Right atrium auricular region (tissue), 2 donors: ENCODE data around the gene EDIL3. TPM values are rescaled to one million over a fixed set of nuclear protein-coding genes. Genes with fewer than 3 reads are reported as not detected.

ENCODE experiments used
- DNase-seq: peaks from one replicate; pipeline ENCODE4 v3.0.0-alpha.2; 2019; ENCODE audit warnings: low spot score
- H3K27ac ChIP-seq, 2 donors: fragments of 200-600 bp; sonication (generic); 1 replicate in 1 of 2; 2 replicates in 1 of 2; pipeline ENCODE4 v1.5.1; 2016 to 2019
- H3K27me3 ChIP-seq, 2 donors: fragments of 200-600 bp; sonication (generic); one replicate each; pipeline versions ENCODE4 v1.5.1 to v1.6.0; 2017 to 2019
- H3K36me3 ChIP-seq: fragments of 200-600 bp; sonication (generic); one replicate; pipeline ENCODE4 v1.5.1; 2016
- H3K4me1 ChIP-seq, 2 donors: fragments of 200-600 bp; sonication (generic); one replicate each; pipeline versions ENCODE4 v1.5.1 to v1.6.0; 2017 to 2019
- H3K4me3 ChIP-seq, 2 donors: fragments of 200-600 bp; sonication (generic); 1 replicate in 1 of 2; 2 replicates in 1 of 2; pipeline ENCODE4 v1.5.1; 2017 to 2019; ENCODE audit warnings: mild to moderate bottlenecking in 1 of 2, moderate library complexity in 1 of 2
- H3K9me3 ChIP-seq, 2 donors: fragments of 200-600 bp; sonication (generic); one replicate each; pipeline ENCODE4 v1.5.1; 2019
- total RNA-seq, 2 donors: library from RNA; depleted of rRNA; stranded (reverse); fragments of >200 nt; gene quantifications; one replicate each; pipeline ENCODE4 v1.1.0, GENCODE V29; 2016
- TF ChIP-seq, protein P1 (sequence below), 2 donors: fragments of 200-600 bp; sonication (generic); IDR thresholded peaks; one replicate each; pipeline ENCODE4 v1.5.1; 2019; ENCODE audit warnings: antibody characterized with exemption in 2 of 2

EDIL3 gene
- total RNA-seq, 2 donors from 2014 or later: 9.0 to 10.8 TPM

DNA sequence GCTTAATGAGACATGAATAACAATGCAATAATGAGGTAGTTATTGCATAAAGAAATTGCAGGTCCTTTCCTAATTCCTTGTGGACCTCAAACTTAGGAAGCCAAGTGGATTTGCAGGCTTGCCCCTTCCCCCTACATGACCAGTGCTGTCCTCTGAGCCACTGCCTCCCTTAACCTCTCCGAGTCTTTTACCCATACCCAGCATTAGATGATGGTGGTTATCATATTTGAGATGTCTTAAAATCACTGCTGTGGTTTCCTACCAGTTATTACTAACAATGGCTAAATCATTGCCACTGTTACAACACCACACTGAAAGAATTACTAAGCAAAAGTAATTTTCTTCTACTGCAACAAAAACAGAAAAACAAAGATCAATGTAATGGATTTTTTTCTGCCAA, 170.8 kb downstream of the EDIL3 start:
- TF ChIP-seq, protein P1, sequence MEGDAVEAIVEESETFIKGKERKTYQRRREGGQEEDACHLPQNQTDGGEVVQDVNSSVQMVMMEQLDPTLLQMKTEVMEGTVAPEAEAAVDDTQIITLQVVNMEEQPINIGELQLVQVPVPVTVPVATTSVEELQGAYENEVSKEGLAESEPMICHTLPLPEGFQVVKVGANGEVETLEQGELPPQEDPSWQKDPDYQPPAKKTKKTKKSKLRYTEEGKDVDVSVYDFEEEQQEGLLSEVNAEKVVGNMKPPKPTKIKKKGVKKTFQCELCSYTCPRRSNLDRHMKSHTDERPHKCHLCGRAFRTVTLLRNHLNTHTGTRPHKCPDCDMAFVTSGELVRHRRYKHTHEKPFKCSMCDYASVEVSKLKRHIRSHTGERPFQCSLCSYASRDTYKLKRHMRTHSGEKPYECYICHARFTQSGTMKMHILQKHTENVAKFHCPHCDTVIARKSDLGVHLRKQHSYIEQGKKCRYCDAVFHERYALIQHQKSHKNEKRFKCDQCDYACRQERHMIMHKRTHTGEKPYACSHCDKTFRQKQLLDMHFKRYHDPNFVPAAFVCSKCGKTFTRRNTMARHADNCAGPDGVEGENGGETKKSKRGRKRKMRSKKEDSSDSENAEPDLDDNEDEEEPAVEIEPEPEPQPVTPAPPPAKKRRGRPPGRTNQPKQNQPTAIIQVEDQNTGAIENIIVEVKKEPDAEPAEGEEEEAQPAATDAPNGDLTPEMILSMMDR (IDR thresholded peaks at IDR 0.05): no peak
- no peak overlapping the region for H3K27ac ChIP-seq

DNA sequence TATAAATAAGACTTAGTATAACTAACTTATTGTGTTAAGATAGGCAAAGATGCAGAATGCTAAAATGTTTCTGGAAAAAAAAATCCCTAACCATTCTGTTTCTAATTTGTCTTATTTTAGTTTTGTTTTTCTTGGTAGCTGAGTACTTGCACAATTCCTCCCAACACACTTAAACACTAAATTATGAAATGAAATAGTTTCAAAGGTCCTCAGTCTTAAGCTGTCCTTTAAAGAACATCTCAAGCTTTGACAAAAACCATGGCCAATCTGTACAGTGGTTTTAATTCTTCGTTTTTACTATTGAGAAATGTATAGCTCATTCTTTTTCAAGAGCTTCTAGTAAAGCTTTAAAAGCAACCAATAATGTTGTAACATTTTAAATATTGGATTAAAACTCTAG, 171.5 kb downstream of the EDIL3 start:
- no peak overlapping the region for H3K27ac ChIP-seq
- TF ChIP-seq, protein P1 (IDR thresholded peaks at IDR 0.05): no peak

More for the DNA sequence above, 170.8 kb downstream of the EDIL3 start:
- Histone ChIP-seq H3K4me1 (no peaks in the 10 kb centered on the region), H3K9me3 (no peaks in the 10 kb centered on the region), H3K4me3 (no peak overlapping the region), H3K27me3 (no peaks in the 10 kb centered on the region), H3K36me3 (no peaks in the 10 kb centered on the region)
- no peak for DNase-seq

DNA sequence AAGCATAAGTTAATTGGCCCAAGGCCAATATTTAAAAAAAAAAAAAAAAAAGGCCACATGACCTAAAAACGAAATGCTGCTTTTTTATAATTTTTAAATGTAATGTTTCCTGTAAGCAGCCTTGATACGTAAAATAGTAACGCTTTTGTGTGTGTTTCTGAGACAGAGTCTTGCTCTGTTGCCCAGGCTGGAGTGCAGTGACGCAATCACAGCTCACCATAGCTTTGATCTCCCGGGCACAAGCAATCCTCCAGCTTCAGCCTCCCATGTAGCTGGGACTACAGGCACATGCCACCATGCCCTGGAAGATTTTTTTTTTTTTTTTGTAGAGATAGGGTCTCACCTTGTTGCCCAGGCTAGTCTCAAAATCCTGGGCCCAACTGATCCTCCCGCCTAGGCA, 179.9 kb downstream of the EDIL3 start:
- Histone ChIP-seq H3K27me3 (no peaks in the 10 kb centered on the region), H3K27ac (no peak overlapping the region), H3K36me3 (no peaks in the 10 kb centered on the region), H3K9me3 (no peaks in the 10 kb centered on the region), H3K4me3 (no peak overlapping the region), H3K4me1 (no peaks in the 10 kb centered on the region)
- TF ChIP-seq, protein P1 (IDR thresholded peaks at IDR 0.05): no peak
- DNase-seq: no peak

More for the DNA sequence above, 171.5 kb downstream of the EDIL3 start:
- H3K9me3 ChIP-seq: no peaks in the 10 kb centered on the region
- H3K4me1 ChIP-seq: no peaks in the 10 kb centered on the region
- no peaks in the 10 kb centered on the region for H3K27me3 ChIP-seq
- no peak for DNase-seq
- H3K36me3 ChIP-seq: no peaks in the 10 kb centered on the region
- no peak overlapping the region for H3K4me3 ChIP-seq

DNA sequence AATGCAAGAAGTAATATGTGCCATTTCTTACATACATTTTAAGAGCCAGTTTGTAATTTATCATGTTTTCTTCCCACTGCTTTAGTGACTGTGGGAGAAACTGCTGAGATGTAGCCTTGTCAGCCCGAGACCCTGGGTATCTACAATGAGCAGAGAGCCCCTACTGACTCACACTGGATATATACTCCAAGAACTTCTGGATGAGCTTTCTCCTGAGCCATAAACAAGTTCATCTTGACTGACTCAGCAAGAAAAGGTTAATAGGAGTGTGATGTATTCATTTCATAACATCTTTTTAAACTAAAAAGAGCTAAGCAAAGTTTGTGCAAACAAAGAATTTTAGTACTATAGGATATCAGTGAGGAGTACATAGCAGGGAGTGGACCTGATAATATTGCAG, 182.5 kb downstream of the EDIL3 start:
- Histone ChIP-seq H3K4me1 (no peaks in the 10 kb centered on the region), H3K27ac (no peak overlapping the region), H3K36me3 (no peaks in the 10 kb centered on the region), H3K27me3 (no peaks in the 10 kb centered on the region), H3K4me3 (no peak overlapping the region), H3K9me3 (no peaks in the 10 kb centered on the region)
- no peak for DNase-seq
- TF ChIP-seq, protein P1 (IDR thresholded peaks at IDR 0.05): no peak

DNA sequence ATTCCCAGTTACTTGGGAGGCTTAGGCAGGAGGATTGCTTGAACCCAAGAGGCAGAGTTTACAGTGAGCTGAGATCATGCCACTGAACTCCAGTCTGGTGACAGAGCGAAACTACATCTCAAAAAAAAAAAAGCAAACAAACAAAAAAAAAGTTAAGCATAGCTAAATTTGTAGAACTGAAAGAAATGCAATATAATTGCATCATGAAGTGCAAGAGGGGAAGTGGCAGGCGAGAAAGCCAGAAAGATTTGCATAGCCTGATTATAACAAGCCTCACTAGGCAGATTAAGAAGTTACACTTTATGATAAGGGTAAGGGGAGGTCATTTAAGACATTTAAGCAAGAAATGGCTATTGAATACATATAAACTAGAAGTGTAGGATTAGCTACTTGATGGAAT, 187.1 kb downstream of the EDIL3 start:
- Histone ChIP-seq H3K4me1 (no peaks in the 10 kb centered on the region), H3K27me3 (no peaks in the 10 kb centered on the region), H3K27ac (no peak overlapping the region), H3K36me3 (no peaks in the 10 kb centered on the region), H3K9me3 (no peaks in the 10 kb centered on the region), H3K4me3 (no peak overlapping the region)
- DNase-seq: no peak
- TF ChIP-seq, protein P1 (IDR thresholded peaks at IDR 0.05): no peak

DNA sequence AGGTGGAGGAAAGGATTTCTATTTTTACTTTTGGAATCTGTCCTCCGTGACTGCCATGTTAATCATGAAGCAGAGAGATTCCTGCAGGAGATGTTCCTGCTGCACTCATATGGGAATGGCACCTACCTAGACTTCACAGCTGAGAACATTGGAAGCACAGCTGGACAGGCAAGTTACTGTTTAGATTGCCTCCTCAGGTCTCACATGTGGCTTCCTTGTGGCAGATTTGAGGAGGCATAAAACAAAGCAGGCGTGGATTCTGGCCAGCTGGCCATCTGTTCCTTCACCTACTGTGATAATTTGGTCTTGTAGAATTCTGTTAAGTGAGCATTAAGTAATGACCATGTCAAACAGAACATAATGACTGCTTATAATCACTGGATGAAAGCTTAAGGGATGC, 193.4 kb downstream of the EDIL3 start:
- Histone ChIP-seq H3K4me3 (no peak overlapping the region), H3K9me3 (no peaks in the 10 kb centered on the region), H3K36me3 (no peaks in the 10 kb centered on the region), H3K4me1 (no peaks in the 10 kb centered on the region), H3K27ac (no peak overlapping the region), H3K27me3 (no peaks in the 10 kb centered on the region)
- TF ChIP-seq, protein P1 (IDR thresholded peaks at IDR 0.05): no peak
- DNase-seq: no peak
